Lung (tissue), 12 donors: ENCODE data around the gene PIH1D1. TPM values are rescaled to one million over a fixed set of nuclear protein-coding genes. Genes with fewer than 3 reads are reported as not detected.

Experiments
- ATAC-seq: fragments of 200-7000 bp; cut with Tn5 transposase; one replicate; pipeline ENCODE4 v1.9.1; 2020; ENCODE audit warnings: moderate number of reproducible peaks; ENCODE audit not compliant: insufficient read depth, low FRiP score
- DNase-seq, 3 donors: peaks; one replicate each; pipeline ENCODE4 v3.0.0-alpha.2; 2013 to 2017
- H3K27ac ChIP-seq, 2 donors: one replicate each; pipeline ENCODE4 v1.5.1; 2013; ENCODE audit warnings: mild to moderate bottlenecking in 2 of 2, moderate library complexity in 2 of 2, control low read depth in 1 of 2, inconsistent platforms in 1 of 2, low read depth in 1 of 2, low read length in 1 of 2
- H3K27me3 ChIP-seq, 3 donors: one replicate each; pipeline ENCODE4 v1.5.1; 2013; ENCODE audit warnings: low read length in 2 of 3; ENCODE audit not compliant: control insufficient read depth in 3 of 3, insufficient read depth in 3 of 3
- H3K36me3 ChIP-seq, 4 donors: one replicate each; pipeline ENCODE4 v1.5.1; 2013; ENCODE audit warnings: low read length in 4 of 4, mild to moderate bottlenecking in 1 of 4, moderate library complexity in 1 of 4; ENCODE audit not compliant: control insufficient read depth in 4 of 4, insufficient read depth in 4 of 4
- H3K4me1 ChIP-seq, 5 donors: one replicate each; pipeline ENCODE4 v1.5.1; 2013; ENCODE audit warnings: low read length in 5 of 5, mild to moderate bottlenecking in 2 of 5, moderate library complexity in 1 of 5; ENCODE audit not compliant: control insufficient read depth in 5 of 5, insufficient read depth in 5 of 5
- H3K4me3 ChIP-seq: one replicate; pipeline ENCODE4 v1.5.1; 2013; ENCODE audit warnings: mild to moderate bottlenecking, control low read depth, moderate library complexity
- H3K9ac ChIP-seq, 2 donors: one replicate each; pipeline ENCODE4 v1.5.1; 2013; ENCODE audit warnings: low read length in 2 of 2, control low read depth in 1 of 2; ENCODE audit not compliant: insufficient read depth in 1 of 2
- H3K9me3 ChIP-seq, 4 donors: one replicate each; pipeline ENCODE4 v1.5.1; 2013; ENCODE audit warnings: low read length in 3 of 4, mild to moderate bottlenecking in 1 of 4, moderate library complexity in 1 of 4; ENCODE audit not compliant: control insufficient read depth in 4 of 4, insufficient read depth in 3 of 4
- WGBS, 2 donors: extraction: QIAGEN DNeasy Blood & Tissue Kit; methylation state at CpG; one replicate each; pipeline ENCODE4 v1.1.7; 2013; 5-methylcytosine and 5-hydroxymethylcytosine counted together
- polyA plus RNA-seq, 2 donors: library from polyadenylated mRNA; stranded (reverse); fragments of 200-250 nt; gene quantifications; one replicate each; pipeline ENCODE4 v1.2.1, GENCODE V29; 2013
- total RNA-seq, 2 donors: library from RNA; depleted of rRNA in 1 of 2; stranded (reverse); fragments of >200 nt in 1 of 2; gene quantifications; one replicate each; pipeline ENCODE4 v1.2.1, GENCODE V29; 2014 to 2021
- TF ChIP-seq, protein P1 (sequence below): IDR thresholded peaks from 2 replicates; pipeline ENCODE4 v1.5.1; 2012; ENCODE audit warnings: mild to moderate bottlenecking; ENCODE audit errors: control extremely low read depth, extremely low read depth
- donor health status: control.
- donor health status: control.
- donor health status: Bipolar disorder and iron deficiency.
- donor health status: healthy.
- donor health status: DM: yes; HTN: yes; CAD: no.

PIH1D1 gene
- total and polyA plus RNA-seq, 4 donors = 63.7 to 66.6 (median 65.8) TPM

DNA sequence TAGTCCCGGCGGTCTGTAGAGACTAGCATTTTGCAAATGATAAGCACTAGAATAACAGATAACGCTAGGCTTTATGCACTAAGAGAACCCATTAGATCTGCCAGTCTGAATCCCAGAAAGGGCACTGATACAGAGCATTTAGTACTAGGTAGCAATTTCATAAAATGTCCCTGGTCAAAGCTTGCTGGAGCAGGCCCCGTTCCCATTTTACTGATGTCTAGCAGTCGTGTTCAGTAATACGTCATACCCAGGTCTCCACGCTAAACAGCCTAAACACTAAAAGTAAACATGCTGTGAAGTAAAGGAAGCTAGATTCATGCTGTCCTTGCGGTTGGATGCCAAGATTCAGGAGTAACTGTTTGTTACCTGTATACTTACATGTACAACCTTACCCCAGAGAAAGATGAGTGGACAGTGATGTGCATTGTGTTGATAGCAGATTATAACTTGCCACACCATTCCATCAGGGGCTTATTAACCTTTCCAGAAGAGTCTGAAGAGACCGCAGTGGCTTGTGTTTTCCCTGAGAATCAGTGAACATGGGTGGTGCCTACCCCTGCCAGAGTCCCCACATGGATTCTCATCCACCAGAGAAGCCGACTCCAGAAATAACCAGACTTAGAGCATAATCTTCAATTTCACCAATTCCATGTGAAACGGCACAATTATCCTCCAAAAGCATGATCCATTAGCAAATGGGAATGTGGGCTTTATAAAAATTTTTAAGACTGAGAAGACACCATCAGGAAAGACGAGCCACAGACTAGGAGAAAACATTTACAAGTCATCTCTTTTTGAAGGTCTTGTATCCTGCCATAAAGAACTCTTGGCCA, 41.2 kb upstream of the PIH1D1 start:
- Histone ChIP-seq H3K36me3 (peaks cover 23 to 55% (median 40%) of the 10 kb centered on the region in 4 donors), H3K9me3 (no peaks in the 10 kb centered on the region), H3K27ac (no peak overlapping the region), H3K4me1 (peaks cover 6 to 22% (median 12%) of the 10 kb centered on the region in 5 donors), H3K27me3 (no peaks in the 10 kb centered on the region), H3K9ac (no peak overlapping the region), H3K4me3 (no peak overlapping the region)
- DNase-seq (no peak), ATAC-seq (no peak)
- 77 to 78% methylated on average over 12 of the region's 12 CpGs for WGBS, 2 donors
- TF ChIP-seq, protein P1, sequence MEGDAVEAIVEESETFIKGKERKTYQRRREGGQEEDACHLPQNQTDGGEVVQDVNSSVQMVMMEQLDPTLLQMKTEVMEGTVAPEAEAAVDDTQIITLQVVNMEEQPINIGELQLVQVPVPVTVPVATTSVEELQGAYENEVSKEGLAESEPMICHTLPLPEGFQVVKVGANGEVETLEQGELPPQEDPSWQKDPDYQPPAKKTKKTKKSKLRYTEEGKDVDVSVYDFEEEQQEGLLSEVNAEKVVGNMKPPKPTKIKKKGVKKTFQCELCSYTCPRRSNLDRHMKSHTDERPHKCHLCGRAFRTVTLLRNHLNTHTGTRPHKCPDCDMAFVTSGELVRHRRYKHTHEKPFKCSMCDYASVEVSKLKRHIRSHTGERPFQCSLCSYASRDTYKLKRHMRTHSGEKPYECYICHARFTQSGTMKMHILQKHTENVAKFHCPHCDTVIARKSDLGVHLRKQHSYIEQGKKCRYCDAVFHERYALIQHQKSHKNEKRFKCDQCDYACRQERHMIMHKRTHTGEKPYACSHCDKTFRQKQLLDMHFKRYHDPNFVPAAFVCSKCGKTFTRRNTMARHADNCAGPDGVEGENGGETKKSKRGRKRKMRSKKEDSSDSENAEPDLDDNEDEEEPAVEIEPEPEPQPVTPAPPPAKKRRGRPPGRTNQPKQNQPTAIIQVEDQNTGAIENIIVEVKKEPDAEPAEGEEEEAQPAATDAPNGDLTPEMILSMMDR = no peak

- ATAC-seq = no peak
- H3K27me3 ChIP-seq = no peaks in the 10 kb centered on the region
- DNase-seq = no peak
- H3K9me3 ChIP-seq = no peaks in the 10 kb centered on the region
- WGBS, 2 donors = 78 to 83% methylated on average over 7 of the region's 7 CpGs
- no peak overlapping the region for H3K9ac ChIP-seq
- TF ChIP-seq, protein P1 = no peak
- H3K27ac ChIP-seq = no peak overlapping the region
- peaks cover 23 to 51% (median 35%) of the 10 kb centered on the region in 4 donors for H3K36me3 ChIP-seq
- H3K4me1 ChIP-seq = peaks cover 2 to 14% (median 6%) of the 10 kb centered on the region in 5 donors
- H3K4me3 ChIP-seq = no peak overlapping the region
Observed at GRCh38 chr19:49491804-49492572, 40.4 kb upstream of the PIH1D1 start.

DNA sequence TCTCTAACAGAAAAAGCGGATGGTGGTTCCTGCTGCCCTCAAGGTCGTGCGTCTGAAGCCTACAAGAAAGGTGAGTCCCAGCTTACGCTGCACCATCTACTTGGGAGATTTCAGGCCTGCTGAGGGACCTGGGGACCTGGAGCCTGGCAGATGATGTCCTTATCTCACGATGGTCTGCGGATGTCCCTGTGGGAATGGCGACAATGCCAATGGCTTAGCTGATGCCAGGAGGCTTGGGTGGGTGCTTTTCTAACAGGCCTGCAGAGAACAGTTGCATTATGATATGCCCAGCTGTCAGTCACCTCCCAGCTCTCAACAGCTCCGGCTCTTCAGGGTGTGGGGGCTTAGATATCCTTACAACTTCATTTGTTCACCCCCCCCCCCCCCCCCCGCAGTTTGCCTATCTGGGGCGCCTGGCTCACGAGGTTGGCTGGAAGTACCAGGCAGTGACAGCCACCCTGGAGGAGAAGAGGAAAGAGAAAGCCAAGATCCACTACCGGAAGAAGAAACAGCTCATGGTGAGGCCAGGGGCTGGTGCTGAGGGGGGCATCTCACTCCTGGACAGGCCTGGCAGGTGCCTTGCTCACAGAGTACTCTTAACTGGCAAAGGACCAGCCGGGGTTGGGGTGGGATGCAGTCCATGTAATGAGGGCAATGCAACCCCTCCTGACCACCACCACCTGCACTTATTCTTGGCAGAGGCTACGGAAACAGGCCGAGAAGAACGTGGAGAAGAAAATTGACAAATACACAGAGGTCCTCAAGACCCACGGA, 39.6 kb upstream of the PIH1D1 start:
- peaks cover 23 to 43% (median 35%) of the 10 kb centered on the region in 4 donors for H3K36me3 ChIP-seq
- no peaks in the 10 kb centered on the region for H3K9me3 ChIP-seq
- 85 to 92% methylated on average over 13 to 16 of the region's 17 CpGs for WGBS, 2 donors
- peaks cover 2 to 14% (median 6%) of the 10 kb centered on the region in 5 donors for H3K4me1 ChIP-seq
- H3K27ac ChIP-seq = no peak overlapping the region
- H3K4me3 ChIP-seq = no peak overlapping the region
- TF ChIP-seq, protein P1 = no peak
- no peak for ATAC-seq
- H3K9ac ChIP-seq = no peak overlapping the region
- no peaks in the 10 kb centered on the region for H3K27me3 ChIP-seq
- no peak for DNase-seq
